CD14-positive monocyte (primary cell): ENCODE measurements around the gene SH3PXD2A. TPM values are rescaled to one million over a fixed set of nuclear protein-coding genes. Genes with fewer than 3 reads are reported as not detected.

Experiments used
- DNase-seq, 3 donors: peaks; one replicate each; pipeline ENCODE4 v3.0.0-alpha.2; 2011 to 2022
- H2AFZ ChIP-seq: 2 replicates; pipeline ENCODE4 v1.6.0; 2012; ENCODE audit warnings: mild to moderate bottlenecking, low read depth, low read length, inconsistent platforms; ENCODE audit not compliant: insufficient read depth, poor library complexity, severe bottlenecking
- H3K27ac ChIP-seq, 2 donors: 1 replicate in 1 of 2; 2 replicates in 1 of 2; pipeline ENCODE4 v1.5.1; 2012 to 2013; ENCODE audit warnings: low read length in 2 of 2, control low read depth in 1 of 2, inconsistent platforms in 1 of 2, low read depth in 1 of 2, mild to moderate bottlenecking in 1 of 2
- H3K27me3 ChIP-seq, 2 donors: one replicate each; pipeline versions ENCODE4 v1.6.0 to v1.6.1; 2011 to 2013; ENCODE audit warnings: low read length in 2 of 2; ENCODE audit not compliant: control insufficient read depth in 2 of 2, insufficient read depth in 2 of 2
- H3K36me3 ChIP-seq, 2 donors: replicated peaks in 1 of 2; 1 replicate in 1 of 2; 2 replicates in 1 of 2; pipeline versions ENCODE4 v1.5.1 to v1.6.1; 2012 to 2013; ENCODE audit warnings: low read length in 2 of 2, control low read depth in 1 of 2, inconsistent platforms in 1 of 2, mild to moderate bottlenecking in 1 of 2; ENCODE audit not compliant: insufficient read depth in 2 of 2, control insufficient read depth in 1 of 2
- H3K4me1 ChIP-seq, 2 donors: 1 replicate in 1 of 2; 2 replicates in 1 of 2; pipeline versions ENCODE4 v1.5.1 to v1.6.1; 2012 to 2013; ENCODE audit warnings: low read length in 2 of 2, control low read depth in 1 of 2, inconsistent platforms in 1 of 2, mild to moderate bottlenecking in 1 of 2, moderate library complexity in 1 of 2; ENCODE audit not compliant: insufficient read depth in 2 of 2, control insufficient read depth in 1 of 2
- H3K4me2 ChIP-seq: replicated peaks from 2 replicates; pipeline ENCODE3; 2012; ENCODE audit warnings: low read length, moderate library complexity, mild to moderate bottlenecking; ENCODE audit not compliant: poor library complexity, severe bottlenecking; ENCODE audit errors: extremely low read depth
- H3K4me3 ChIP-seq, 3 experiments: fragments of 200-600 bp in 1 of 3; sonication (generic) in 1 of 3; replicated peaks in 1 of 3; 1 replicate in 2 of 3; 2 replicates in 1 of 3; pipeline ENCODE4 v1.5.1; 2011 to 2013; ENCODE audit warnings: low read length in 3 of 3, mild to moderate bottlenecking in 3 of 3, control low read depth in 2 of 3, low read depth in 2 of 3, inconsistent platforms in 1 of 3, moderate library complexity in 1 of 3
- H3K79me2 ChIP-seq: 2 replicates; pipeline ENCODE4 v1.6.0; 2012; ENCODE audit warnings: mild to moderate bottlenecking, control low read depth, inconsistent platforms, low read length, moderate library complexity; ENCODE audit not compliant: insufficient read depth
- H3K9ac ChIP-seq: 2 replicates; pipeline ENCODE4 v1.6.0; 2017; ENCODE audit warnings: low read length, mild to moderate bottlenecking; ENCODE audit not compliant: insufficient read depth, poor library complexity, severe bottlenecking
- H3K9me3 ChIP-seq, 2 donors: replicated peaks in 1 of 2; 1 replicate in 1 of 2; 2 replicates in 1 of 2; pipeline versions ENCODE4 v1.5.1 to v1.6.1; 2012 to 2013; ENCODE audit warnings: low read length in 2 of 2, control low read depth in 1 of 2; ENCODE audit not compliant: control insufficient read depth in 1 of 2, insufficient read depth in 1 of 2
- H4K20me1 ChIP-seq: 2 replicates; pipeline ENCODE4 v1.6.0; 2012; ENCODE audit warnings: mild to moderate bottlenecking, low read length, control low read depth, moderate library complexity; ENCODE audit not compliant: insufficient read depth
- H3K27ac Mint-ChIP-seq, 7 donors: one replicate each; pipeline ENCODE4 v1.8.0; 2020; ENCODE audit warnings: mild to moderate bottlenecking in 7 of 7, mixed read lengths in 7 of 7, moderate library complexity in 6 of 7, inconsistent platforms in 2 of 7
- H3K27me3 Mint-ChIP-seq, 3 donors: one replicate each; pipeline ENCODE4 v1.8.0; 2021 to 2022; ENCODE audit warnings: low read depth in 3 of 3, mild to moderate bottlenecking in 3 of 3, mixed read lengths in 3 of 3, moderate library complexity in 3 of 3, inconsistent platforms in 1 of 3
- H3K36me3 Mint-ChIP-seq, 2 donors: one replicate each; pipeline ENCODE4 v1.8.0; 2020; ENCODE audit warnings: mixed read lengths in 2 of 2, inconsistent platforms in 1 of 2, mild to moderate bottlenecking in 1 of 2
- H3K4me1 Mint-ChIP-seq: one replicate; pipeline ENCODE4 v1.8.0; 2020; ENCODE audit warnings: mild to moderate bottlenecking, mixed read lengths
- H3K4me3 Mint-ChIP-seq, 2 donors: one replicate each; pipeline ENCODE4 v1.8.0; 2020; ENCODE audit warnings: mild to moderate bottlenecking in 2 of 2, mixed read lengths in 2 of 2, moderate library complexity in 1 of 2
- H3K9me3 Mint-ChIP-seq, 7 donors: one replicate each; pipeline ENCODE4 v1.8.0; 2020 to 2022; ENCODE audit warnings: mixed read lengths in 7 of 7, mild to moderate bottlenecking in 6 of 7, moderate library complexity in 6 of 7, inconsistent platforms in 2 of 7
- CTCF ChIP-seq: fragments of 200-600 bp; IDR thresholded peaks from one replicate; pipeline ENCODE4 v1.8.0; 2022; ENCODE audit warnings: antibody characterized with exemption, mild to moderate bottlenecking
- WGBS: methylation state at CpG from one replicate; pipeline ENCODE4 v1.1.5; 2013; ENCODE audit warnings: missing lambda C conversion rate; ENCODE audit not compliant: insufficient coverage; 5-methylcytosine and 5-hydroxymethylcytosine counted together
- intact Hi-C, 2 donors: fragments of 100-400 bp; cut with micrococcal nuclease; formaldehyde crosslinking; loops; one replicate each; pipeline versions ENCODE4 v1.15.0 to v1.15.1; 2023
- polyA plus RNA-seq, 3 donors: library from polyadenylated mRNA; depleted of rRNA in 1 of 3; unstranded in 2 of 3; stranded (reverse) in 1 of 3; fragments of 300-500 nt in 2 of 3; fragments of >200 nt in 1 of 3; fragmentation: Illumina TruSeq in 2 of 3; gene quantifications; 1 replicate in 2 of 3; 2 replicates in 1 of 3; pipeline ENCODE4 v1.2.3, GENCODE V29; 2012 to 2021

Gene SH3PXD2A
- polyA plus RNA-seq, 3 donors = 0.01 to 0.76 (median 0.05) TPM

GRCh38 chr10:103734731-103735130 is 120.6 kb downstream of the SH3PXD2A start:
- Histone ChIP-seq H3K9me3 (no peaks in the 10 kb centered on the region), H3K4me1 (no peaks in the 10 kb centered on the region), H3K27ac (no peak overlapping the region), H3K9ac (no peak overlapping the region), H3K4me2 (no peak overlapping the region), H4K20me1 (no peaks in the 10 kb centered on the region), H3K27me3 (no peaks in the 10 kb centered on the region), H3K4me3 (no peak overlapping the region), H3K36me3 (no peaks in the 10 kb centered on the region), H2AFZ (no peak overlapping the region), H3K79me2 (no peaks in the 10 kb centered on the region)
- no peak overlapping the region for H3K27ac Mint-ChIP-seq
- DNase-seq = no peak
- H3K4me3 Mint-ChIP-seq = no peak overlapping the region
- H3K9me3 Mint-ChIP-seq = no peaks in the 10 kb centered on the region
- WGBS = 88% methylated on average over 4 of the region's 4 CpGs
- no peaks in the 10 kb centered on the region for H3K36me3 Mint-ChIP-seq
- intact Hi-C loops = no loop called here
- H3K4me1 Mint-ChIP-seq = no peaks in the 10 kb centered on the region
- TF ChIP-seq CTCF = no peak
- H3K27me3 Mint-ChIP-seq = peaks cover 2 to 7% (median 4%) of the 10 kb centered on the region in 3 donors

- Histone ChIP-seq H3K4me2 (no peak overlapping the region), H3K36me3 (no peaks in the 10 kb centered on the region), H3K79me2 (no peaks in the 10 kb centered on the region), H3K9ac (no peak overlapping the region), H3K9me3 (no peaks in the 10 kb centered on the region), H2AFZ (no peak overlapping the region), H3K4me1 (no peaks in the 10 kb centered on the region), H3K27me3 (no peaks in the 10 kb centered on the region), H3K4me3 (no peak overlapping the region), H4K20me1 (no peaks in the 10 kb centered on the region), H3K27ac (no peak overlapping the region)
- WGBS = 39% methylated on average over 5 of the region's 6 CpGs
- Mint-ChIP-seq H3K4me3 (no peak overlapping the region), H3K4me1 (no peaks in the 10 kb centered on the region), H3K36me3 (no peaks in the 10 kb centered on the region), H3K27me3 (peaks cover 2 to 5% (median 4%) of the 10 kb centered on the region in 3 donors), H3K27ac (no peak overlapping the region), H3K9me3 (no peaks in the 10 kb centered on the region)
- no peak for DNase-seq
- intact Hi-C loops = no loop called here
- TF ChIP-seq CTCF = no peak
Measured at GRCh38 chr10:103733045-103733419, 122.3 kb downstream of the SH3PXD2A start.
